Keratinocyte (primary cell): ENCODE measurements around the gene CEP43.

Source experiments
- CTCF ChIP-seq, 3 experiments: IDR thresholded peaks in 1 of 3; conservative IDR thresholded peaks in 1 of 3; optimal IDR thresholded peaks in 1 of 3; 2 replicates in 2 of 3; 3 replicates in 1 of 3; pipeline versions ENCODE3 to v1.5.1; 2011; ENCODE audit warnings: low read length in 3 of 3, mild to moderate bottlenecking in 3 of 3, moderate library complexity in 2 of 3, control low read depth in 1 of 3, inconsistent platforms in 1 of 3; ENCODE audit not compliant: insufficient read depth in 2 of 3; ENCODE audit errors: extremely low read depth in 1 of 3
- EZH2 ChIP-seq: IDR thresholded peaks from one replicate; pipeline ENCODE4 v1.6.1; 2012; ENCODE audit warnings: inconsistent platforms, mild to moderate bottlenecking, low read length, moderate library complexity

- TF ChIP-seq CTCF (optimal IDR thresholded peaks at IDR 0.05 in 1 of 3, IDR thresholded peaks at IDR 0.05 in 1 of 3, conservative IDR thresholded peaks at IDR 0.05 in 1 of 3; ENCODE audit: extremely low read depth in 1 of 3, insufficient read depth in 2 of 3, low read length in 3 of 3): no peak
- no peak for TF ChIP-seq EZH2
These were observed 21.0 kb downstream of the CEP43 start for GRCh38 chr6:167020206-167020605.
